ENCODE results near the gene BEAN1.

The BEAN1 gene

DNA sequence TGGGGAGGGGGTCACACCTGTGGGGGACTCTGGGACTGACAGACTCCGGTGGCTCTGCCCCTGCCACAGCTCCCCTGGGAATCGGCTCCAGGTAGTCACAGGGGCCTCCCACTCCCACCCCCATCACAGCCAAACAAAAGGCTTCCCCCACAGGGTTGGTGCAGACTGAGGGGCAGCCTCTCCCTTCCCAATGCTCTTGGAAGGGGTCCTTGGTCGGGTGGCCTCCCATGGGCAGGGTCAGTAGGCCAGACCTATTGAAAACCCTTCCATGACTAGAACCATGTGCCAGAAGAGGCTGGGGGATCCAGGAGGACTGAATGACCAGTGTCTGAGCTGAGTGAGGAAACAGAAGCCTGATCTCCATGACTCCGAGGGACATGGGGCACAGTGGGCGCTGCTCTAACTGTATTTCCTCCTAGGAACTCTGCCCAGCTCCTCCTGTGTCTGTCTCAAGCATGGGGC, 94.2 kb downstream of the BEAN1 start:
- TF ChIP-seq, protein P1, sequence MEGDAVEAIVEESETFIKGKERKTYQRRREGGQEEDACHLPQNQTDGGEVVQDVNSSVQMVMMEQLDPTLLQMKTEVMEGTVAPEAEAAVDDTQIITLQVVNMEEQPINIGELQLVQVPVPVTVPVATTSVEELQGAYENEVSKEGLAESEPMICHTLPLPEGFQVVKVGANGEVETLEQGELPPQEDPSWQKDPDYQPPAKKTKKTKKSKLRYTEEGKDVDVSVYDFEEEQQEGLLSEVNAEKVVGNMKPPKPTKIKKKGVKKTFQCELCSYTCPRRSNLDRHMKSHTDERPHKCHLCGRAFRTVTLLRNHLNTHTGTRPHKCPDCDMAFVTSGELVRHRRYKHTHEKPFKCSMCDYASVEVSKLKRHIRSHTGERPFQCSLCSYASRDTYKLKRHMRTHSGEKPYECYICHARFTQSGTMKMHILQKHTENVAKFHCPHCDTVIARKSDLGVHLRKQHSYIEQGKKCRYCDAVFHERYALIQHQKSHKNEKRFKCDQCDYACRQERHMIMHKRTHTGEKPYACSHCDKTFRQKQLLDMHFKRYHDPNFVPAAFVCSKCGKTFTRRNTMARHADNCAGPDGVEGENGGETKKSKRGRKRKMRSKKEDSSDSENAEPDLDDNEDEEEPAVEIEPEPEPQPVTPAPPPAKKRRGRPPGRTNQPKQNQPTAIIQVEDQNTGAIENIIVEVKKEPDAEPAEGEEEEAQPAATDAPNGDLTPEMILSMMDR (conservative IDR thresholded peaks at IDR 0.05; ENCODE audit: low read depth, low read length) = no peak
- DNase-seq (ENCODE audit: low read depth) = no peak
- no peak overlapping the region for H3K4me3 ChIP-seq (ENCODE audit: low read length)

DNA sequence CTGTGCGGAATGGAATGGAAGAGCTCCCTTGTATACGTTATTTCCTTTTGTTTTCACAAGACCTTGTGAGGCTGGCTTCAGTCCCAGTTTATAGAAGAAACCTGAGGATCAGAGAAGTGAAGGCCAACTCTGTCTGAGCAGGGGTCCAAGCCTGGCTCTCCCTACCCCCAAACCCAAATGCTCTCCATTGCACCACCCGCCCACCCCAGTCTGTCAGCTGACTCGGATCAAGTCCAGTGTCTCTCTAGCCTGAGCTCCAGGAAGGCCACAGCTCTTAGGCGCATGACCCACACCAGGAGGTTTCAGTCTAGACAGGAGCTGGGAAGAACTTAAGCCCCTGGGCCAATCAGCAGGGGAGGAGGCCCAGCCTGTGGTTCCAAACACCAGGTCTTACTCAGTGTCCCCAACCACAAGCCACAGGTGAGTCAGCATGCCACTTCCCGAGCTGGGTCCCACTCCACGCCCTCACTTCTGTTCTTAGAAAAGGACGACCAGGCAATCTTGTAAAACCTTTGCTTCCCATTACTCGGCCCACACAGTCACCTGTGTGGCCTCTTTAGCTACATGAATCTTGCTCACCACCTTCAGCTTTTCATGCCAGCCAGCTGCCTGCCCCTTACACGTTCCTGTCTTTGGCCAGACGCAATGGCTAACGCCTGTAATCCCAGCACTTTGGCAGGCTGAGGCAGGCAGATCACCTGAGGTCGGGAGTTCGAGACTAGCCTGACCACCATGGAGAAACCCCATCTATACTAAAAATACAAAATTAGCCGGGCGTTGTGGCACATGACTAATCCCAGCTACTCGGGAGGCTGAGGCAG, 95.1 kb downstream of the BEAN1 start:
- peak; percentile 98 for DNase-seq (ENCODE audit: low read depth)
- no peak overlapping the region for H3K4me3 ChIP-seq (ENCODE audit: low read length)
- TF ChIP-seq, protein P1 (conservative IDR thresholded peaks at IDR 0.05; ENCODE audit: low read depth, low read length) = no peak

DNA sequence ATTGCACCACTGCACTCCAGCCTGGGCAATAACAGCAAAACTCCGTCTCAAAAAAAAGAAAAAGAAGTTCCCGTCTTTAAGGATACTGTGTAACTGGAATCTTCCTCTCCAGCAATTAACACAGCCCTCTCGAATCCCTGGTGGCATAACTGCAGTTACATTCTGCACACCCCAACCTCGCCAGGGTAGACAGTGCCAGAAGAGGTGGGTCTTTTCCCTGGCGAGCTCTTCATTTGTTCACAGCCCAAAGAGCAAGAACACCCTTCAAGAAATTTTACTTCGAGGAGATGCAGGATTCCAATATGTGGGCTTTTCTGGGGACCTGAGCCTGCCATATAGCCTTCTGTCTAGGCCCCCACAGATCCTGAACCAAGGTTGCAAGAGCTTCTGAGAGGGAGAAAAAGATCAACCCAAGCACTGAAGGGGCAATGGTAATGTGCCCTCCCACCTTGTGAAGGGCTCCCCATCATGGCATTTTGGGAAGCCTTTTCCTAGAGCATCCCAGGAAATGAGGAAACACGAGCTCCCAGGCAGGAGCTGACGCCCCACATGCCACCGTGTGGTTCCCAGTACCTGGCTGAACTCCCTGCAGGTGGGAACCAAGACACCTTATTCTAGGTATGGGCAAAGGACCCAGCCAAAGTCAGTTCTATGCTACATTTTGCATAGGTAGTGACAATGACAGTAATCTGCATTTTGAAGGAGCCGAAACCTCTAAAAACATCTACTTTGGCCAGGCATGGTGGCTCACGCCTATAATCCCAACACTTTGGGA, 95.9 kb downstream of the BEAN1 start:
- DNase-seq (ENCODE audit: low read depth) = no peak
- H3K4me3 ChIP-seq (ENCODE audit: low read length) = no peak overlapping the region
- TF ChIP-seq, protein P1 (conservative IDR thresholded peaks at IDR 0.05; ENCODE audit: low read depth, low read length) = no peak

DNA sequence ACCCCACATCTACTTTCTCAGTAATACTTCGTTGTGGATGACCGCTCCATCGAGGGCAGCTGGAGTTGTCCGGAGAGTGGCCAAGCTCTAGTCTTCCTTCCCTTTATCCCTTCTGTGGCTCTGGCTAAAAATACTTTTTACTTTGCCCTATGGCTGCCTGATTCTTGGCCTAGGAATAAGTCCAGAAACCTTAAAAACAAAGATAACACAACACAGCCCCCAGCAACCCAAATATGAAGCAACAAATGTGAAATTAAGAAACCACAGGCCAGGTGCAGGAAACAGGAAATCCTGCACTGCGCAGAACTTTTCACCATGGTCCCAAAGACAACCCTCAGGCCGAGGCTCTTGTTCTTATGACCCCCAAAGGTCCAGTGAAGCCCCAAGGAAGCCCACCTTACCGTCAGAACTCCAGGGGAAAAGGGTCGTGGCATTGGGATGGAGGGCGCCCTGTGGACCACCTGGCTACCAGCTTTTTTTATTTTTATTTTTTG, 96.8 kb downstream of the BEAN1 start:
- DNase-seq (ENCODE audit: low read depth) = no peak
- no peak overlapping the region for H3K4me3 ChIP-seq (ENCODE audit: low read length)
- TF ChIP-seq, protein P1 (conservative IDR thresholded peaks at IDR 0.05; ENCODE audit: low read depth, low read length) = no peak

DNA sequence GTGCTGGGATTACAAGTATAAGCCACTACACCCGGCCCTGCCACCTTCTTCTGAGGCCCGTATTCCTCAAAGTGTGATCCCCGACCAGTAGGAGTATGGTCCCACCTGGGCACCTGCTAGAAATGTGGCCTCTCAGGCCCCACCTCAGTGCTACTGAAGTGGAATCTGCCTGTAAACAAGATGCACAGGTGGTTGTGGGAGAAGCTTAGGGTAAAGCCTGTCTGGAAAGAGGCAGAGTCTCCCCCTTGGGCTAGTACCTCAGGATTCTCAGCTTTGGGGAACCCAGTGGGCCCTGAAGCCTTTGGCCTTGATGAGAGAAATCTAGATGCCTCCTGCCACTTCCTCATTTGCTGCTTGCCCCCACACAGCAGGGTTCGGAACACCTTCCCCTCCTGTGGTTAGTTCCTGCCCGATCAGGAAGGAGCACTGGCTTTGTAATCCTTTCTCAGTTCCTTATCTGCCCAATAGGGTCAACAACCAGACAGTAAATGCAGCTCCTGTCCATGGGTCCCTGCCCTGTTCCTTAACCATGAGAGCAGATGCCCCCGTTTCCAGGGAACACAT, 97.6 kb downstream of the BEAN1 start:
- TF ChIP-seq, protein P1 (conservative IDR thresholded peaks at IDR 0.05; ENCODE audit: low read depth, low read length) = no peak
- no peak for DNase-seq (ENCODE audit: low read depth)
- no peak overlapping the region for H3K4me3 ChIP-seq (ENCODE audit: low read length)

DNA sequence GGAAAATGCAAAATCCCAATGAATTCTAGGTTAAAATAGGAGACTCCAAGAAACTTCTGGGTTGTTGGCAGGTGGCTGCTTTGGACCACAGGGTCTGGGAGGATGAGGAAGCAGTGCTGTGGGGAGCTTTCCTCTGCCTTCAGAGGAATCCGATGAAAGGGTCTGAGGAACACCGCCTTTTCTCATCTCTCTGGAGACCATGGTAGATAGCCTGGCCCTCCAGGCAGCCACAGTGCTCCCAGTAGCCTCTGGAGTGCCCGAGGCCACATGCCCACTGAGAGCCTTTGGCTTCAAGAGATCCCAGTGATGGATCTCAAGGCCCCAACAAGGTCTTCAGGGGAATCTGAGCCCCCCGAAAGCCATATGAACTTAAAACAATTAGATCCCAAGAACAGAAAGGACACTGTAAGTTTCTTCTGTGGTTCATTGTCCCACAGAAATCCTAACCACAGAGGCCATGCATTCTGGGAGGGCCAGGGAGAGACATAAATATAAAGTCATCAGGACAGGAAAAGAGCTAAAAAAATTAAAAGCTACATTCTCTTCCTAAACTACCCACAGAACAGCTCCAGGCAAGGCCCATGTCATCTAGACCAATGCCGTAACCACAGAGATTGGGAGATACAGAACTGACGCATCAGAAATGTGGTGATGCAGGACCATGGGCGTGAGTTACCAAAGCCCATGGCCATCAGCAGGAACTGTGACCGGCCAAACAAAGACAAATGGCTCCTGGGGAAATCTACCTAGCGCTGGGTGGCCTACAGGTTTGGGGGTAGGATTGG, 98.5 kb downstream of the BEAN1 start:
- no peak for DNase-seq (ENCODE audit: low read depth)
- no peak overlapping the region for H3K4me3 ChIP-seq (ENCODE audit: low read length)
- TF ChIP-seq, protein P1 (conservative IDR thresholded peaks at IDR 0.05; ENCODE audit: low read depth, low read length) = no peak
